GM12801 (cell line): ENCODE measurements around the gene DTX3.

Experiments
- TF ChIP-seq, protein P1 (sequence below): IDR thresholded peaks from one replicate; pipeline ENCODE4 v1.5.1; 2011; ENCODE audit warnings: control low read depth; ENCODE audit not compliant: insufficient read length; ENCODE audit errors: extremely low read depth

The DTX3 gene

DNA sequence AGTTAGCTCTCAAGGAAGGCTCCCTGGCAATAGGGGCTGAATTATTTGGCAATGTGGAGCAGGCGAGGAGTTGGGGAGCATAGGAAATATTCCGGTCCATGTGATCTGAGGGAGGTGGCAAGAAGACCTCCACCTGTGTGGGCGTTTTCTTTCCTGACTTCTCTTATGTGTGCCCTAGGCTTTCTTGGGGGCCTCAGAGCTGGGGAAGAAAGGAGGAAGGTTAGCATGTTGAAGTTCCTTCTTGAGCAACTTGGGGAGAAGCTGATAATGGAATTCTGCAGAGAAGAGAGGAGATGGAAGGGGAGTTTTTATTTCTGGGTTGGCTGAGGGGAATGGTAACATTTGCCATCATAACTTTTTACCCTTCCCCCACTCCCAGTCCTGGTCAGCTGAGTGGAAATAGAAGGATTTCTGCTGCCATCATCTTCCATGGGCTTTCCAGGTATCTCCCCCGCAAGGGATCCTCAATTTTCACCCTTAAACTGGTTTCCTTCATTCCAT is 1.2 kb downstream of the DTX3 start:
- TF ChIP-seq, protein P1, sequence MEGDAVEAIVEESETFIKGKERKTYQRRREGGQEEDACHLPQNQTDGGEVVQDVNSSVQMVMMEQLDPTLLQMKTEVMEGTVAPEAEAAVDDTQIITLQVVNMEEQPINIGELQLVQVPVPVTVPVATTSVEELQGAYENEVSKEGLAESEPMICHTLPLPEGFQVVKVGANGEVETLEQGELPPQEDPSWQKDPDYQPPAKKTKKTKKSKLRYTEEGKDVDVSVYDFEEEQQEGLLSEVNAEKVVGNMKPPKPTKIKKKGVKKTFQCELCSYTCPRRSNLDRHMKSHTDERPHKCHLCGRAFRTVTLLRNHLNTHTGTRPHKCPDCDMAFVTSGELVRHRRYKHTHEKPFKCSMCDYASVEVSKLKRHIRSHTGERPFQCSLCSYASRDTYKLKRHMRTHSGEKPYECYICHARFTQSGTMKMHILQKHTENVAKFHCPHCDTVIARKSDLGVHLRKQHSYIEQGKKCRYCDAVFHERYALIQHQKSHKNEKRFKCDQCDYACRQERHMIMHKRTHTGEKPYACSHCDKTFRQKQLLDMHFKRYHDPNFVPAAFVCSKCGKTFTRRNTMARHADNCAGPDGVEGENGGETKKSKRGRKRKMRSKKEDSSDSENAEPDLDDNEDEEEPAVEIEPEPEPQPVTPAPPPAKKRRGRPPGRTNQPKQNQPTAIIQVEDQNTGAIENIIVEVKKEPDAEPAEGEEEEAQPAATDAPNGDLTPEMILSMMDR = no peak

DNA sequence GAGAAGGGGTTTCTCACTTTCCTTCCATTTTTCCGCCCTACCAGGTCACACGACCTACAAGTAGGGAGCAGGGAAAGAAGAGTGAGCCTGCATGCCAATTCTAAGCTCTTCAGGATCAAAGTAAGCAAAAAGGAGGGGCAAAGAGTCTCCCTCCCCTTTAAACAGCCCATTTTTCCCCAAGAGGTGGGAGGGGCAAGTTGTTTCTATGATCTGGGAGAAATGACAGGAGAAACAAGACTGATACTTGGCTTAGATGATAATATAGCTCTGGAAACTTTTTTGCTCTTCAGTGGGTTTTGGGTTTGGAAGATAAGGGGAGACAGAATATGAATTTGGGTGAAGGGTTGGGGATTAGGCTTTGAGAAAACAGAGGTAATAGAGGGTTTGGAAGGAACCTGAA is 1.8 kb downstream of the DTX3 start:
- TF ChIP-seq, protein P1 = no peak

DNA sequence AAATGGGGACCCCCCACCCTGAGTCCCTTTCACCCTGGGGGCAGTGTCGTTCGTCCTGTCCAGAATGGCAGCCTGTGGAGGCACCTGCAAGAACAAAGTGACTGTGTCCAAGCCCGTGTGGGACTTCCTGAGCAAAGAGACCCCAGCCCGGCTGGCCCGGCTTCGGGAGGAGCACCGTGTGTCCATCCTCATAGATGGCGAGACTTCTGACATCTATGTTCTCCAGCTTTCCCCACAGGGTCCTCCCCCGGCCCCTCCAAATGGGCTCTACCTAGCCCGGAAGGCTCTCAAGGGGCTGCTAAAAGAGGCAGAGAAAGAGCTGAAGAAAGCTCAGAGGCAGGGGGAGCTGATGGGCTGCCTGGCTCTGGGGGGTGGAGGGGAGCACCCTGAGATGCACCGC is 2.2 kb downstream of the DTX3 start:
- TF ChIP-seq, protein P1 = no peak

DNA sequence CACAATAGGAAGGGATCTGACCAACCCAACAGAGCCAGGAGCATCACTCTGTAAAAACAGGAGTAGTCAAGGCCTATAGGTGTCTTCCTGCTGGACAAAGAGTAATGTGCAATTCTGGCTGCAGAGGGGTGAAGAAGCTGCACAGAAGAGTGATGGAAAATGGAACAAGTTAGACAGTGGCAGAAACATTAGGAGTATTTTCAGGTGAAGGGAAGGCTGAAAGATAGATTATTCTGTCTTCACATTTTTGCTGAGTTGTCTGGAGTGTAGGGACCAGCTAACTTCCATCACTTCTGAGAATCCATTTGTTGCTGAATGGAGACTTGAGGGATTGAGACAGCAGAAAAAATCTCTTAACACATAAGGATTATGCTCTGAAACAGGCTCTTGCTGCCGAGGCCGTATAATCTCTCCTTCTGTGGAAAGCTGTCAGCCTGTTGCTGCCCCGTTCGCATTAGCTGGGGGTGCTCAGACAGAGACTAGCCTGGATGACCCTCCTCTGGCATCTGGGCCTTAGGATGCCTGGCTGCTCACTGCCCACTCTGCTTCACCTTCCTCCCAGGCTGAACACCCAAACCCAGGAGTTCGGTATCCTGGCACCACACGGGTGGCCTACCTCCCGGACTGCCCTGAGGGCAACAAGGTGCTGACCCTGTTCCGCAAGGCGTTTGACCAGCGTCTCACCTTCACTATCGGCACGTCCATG is 3.5 kb downstream of the DTX3 start:
- TF ChIP-seq, protein P1 = no peak

DNA sequence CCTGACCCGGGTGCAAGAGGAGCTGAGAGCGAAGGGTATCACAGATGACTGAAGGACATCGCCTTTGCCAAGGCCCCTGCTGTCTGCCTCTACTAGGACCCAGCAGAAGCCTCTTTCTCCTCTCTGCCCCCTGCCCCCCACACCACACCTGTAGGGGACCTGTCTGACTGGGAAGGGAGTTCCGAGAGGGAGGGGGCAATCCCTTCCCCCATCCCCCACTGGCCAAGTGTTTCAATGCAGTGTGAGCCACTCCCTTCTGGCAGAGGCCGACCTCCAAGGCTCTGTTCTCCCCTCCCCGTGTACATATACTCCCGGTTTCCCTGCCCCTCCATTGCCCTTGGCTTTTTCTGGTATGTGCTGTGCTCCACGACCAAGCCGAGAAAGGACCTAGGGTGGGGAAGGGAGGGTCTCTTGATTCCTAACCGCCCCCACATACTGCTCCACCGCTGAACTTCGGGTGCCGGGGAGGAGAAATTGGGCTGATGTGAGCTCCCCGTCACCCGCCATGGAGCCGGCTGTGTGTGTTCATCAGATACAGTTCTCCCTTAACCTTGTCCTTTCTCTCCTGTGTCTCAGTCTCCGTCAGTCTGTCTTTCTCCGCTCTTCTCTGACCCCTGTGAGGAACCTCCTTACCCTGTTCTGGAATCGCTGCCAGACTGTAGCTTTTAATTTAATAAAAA is 4.6 kb downstream of the DTX3 start:
- TF ChIP-seq, protein P1 = no peak

DNA sequence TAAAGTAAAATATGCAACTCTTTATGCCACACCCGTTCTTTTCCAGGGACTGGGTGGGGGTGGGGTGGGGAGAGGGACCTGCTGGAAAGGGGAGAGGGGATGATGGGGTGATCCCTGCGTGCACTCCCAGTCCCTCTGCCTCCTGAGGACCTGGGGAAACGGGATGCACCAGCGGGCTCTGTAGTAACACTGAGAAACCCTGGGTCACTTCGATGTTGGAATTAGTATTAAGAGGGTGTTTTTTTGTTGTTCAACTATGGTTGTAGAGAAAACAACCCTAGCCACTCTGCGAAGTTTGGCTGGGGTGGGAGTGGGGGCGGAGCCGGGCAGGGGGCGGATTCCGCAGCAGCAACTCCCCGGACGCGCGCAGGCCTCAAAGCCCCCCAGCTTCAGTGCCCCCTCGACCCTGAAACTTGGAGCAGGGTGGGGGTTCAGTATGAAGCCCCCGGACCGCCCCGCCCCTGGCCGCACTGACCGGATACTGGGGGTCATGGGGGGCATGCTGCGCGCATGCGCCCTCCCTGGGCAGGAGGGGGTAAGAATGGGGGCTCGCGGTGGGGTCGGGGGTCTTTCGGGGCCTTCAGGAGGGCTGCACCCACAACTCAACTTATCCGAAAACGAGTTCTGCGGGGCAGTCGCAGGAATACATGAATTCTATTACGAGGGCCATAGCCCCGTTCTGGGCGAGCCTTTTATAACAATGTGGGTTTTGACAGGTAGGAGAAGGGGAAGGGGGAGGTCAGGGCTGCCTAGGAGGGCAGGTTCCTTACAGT is 5.3 kb downstream of the DTX3 start:
- TF ChIP-seq, protein P1 = no peak

DNA sequence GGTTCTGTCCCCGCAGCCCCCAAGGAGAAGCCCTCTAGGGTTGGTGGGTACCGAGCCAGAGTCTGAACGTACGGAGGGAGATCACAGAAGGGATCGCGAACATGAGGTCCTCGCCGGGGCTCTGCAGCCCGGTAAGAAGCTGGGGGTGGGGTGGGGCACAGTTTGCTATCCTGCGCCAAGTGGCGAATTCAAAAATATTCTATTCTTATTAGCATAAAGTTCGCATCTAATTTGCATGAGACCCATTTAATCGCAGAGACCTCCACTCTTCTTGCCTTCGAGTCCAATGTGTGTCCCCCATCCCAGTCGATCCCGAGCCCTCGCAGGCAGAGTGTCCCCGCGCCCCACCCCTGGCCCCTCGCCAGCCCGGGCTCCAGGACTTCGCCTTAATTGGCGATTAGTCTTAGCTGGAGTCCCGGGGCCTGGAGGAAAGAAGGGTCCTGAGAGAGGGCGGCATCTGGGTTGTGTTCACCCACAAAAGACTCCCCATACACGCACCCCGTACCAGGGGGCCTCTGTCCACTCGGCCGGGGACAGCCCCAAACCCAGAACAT is 6.0 kb downstream of the DTX3 start:
- TF ChIP-seq, protein P1 = no peak
